ENCODE results near the gene KIAA0586. TPM values are rescaled to one million over a fixed set of nuclear protein-coding genes. Genes with fewer than 3 reads are reported as not detected.

KIAA0586 gene
- total RNA-seq, 1 experiment from 2014 or later: 20.9 TPM

DNA sequence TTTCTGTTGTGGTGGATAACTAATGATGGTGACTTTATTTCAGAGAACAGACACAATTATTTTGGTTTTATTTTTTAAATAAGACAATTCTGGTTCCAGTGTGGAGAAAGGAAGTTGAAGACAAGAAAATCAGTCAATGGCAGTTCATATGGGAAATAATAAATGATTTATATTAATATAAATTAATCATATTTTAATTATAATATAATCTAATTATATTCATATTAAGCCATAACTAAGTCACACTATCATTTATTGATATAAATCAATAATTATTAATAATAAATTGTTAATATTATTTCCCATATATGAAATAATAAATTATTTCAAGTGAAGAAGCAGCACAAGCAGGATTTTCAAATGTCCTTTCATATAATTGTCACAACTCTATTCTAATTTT is 29.0 kb upstream of the KIAA0586 start:
- TF ChIP-seq, protein P1, sequence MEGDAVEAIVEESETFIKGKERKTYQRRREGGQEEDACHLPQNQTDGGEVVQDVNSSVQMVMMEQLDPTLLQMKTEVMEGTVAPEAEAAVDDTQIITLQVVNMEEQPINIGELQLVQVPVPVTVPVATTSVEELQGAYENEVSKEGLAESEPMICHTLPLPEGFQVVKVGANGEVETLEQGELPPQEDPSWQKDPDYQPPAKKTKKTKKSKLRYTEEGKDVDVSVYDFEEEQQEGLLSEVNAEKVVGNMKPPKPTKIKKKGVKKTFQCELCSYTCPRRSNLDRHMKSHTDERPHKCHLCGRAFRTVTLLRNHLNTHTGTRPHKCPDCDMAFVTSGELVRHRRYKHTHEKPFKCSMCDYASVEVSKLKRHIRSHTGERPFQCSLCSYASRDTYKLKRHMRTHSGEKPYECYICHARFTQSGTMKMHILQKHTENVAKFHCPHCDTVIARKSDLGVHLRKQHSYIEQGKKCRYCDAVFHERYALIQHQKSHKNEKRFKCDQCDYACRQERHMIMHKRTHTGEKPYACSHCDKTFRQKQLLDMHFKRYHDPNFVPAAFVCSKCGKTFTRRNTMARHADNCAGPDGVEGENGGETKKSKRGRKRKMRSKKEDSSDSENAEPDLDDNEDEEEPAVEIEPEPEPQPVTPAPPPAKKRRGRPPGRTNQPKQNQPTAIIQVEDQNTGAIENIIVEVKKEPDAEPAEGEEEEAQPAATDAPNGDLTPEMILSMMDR (conservative IDR thresholded peaks at IDR 0.05): no peak
- Histone ChIP-seq H3K23me2 (ENCODE audit: insufficient read length, low read depth, low read length, poor library complexity, severe bottlenecking) (peaks cover 3% of the 10 kb centered on the region), H3T11ph (ENCODE audit: low read length) (no peak overlapping the region), H4K5ac (ENCODE audit: insufficient read length, low read depth, low read length) (no peak overlapping the region), H3K9me3 (ENCODE audit: control insufficient read depth, low read depth, low read length) (no peaks in the 10 kb centered on the region), H4K91ac (ENCODE audit: insufficient read length, low read depth, low read length) (no peak overlapping the region), H2BK20ac (ENCODE audit: low read depth, low read length, poor library complexity, severe bottlenecking) (no peak overlapping the region), H3K14ac (ENCODE audit: insufficient read depth, low read length) (no peak overlapping the region), H3K18ac (ENCODE audit: insufficient read length, low read depth, low read length) (no peak overlapping the region), H3K79me2 (ENCODE audit: insufficient read depth, low read length) (no peaks in the 10 kb centered on the region), H2BK120ac (ENCODE audit: low read depth, low read length, poor library complexity, severe bottlenecking) (no peak overlapping the region), H4K8ac (replicated peaks; ENCODE audit: insufficient read length, low read depth, low read length) (no peak overlapping the region), H3K9ac (ENCODE audit: extremely low read depth, insufficient read length, low read length) (no peak overlapping the region), H3K4ac (ENCODE audit: low read depth, low read length) (no peak overlapping the region), H3K4me1 (ENCODE audit: insufficient read depth, low read length) (peaks cover 2% of the 10 kb centered on the region; the same call in 1 of the 2 replicates), H3K56ac (ENCODE audit: insufficient read length, low read depth, low read length) (no peak overlapping the region), H2BK12ac (ENCODE audit: insufficient read length, low read depth, low read length) (no peak overlapping the region), H2AFZ (ENCODE audit: low read length) (no peak overlapping the region), H3K79me1 (ENCODE audit: insufficient read depth, low read depth, low read length, poor library complexity, severe bottlenecking) (no peaks in the 10 kb centered on the region), H2BK5ac (ENCODE audit: insufficient read length, low read length) (no peak overlapping the region), H2BK15ac (ENCODE audit: low read depth, low read length) (no peak overlapping the region), H3K27ac (ENCODE audit: insufficient read length, low read depth, low read length) (no peak overlapping the region), H2AK5ac (ENCODE audit: insufficient read length, low read length) (no peak overlapping the region), H3K23ac (ENCODE audit: insufficient read length, low read depth, low read length) (no peak overlapping the region), H3K4me2 (ENCODE audit: insufficient read depth, insufficient read length, low read length) (no peak overlapping the region), H3K27me3 (ENCODE audit: insufficient read depth, low read length) (peaks cover 2% of the 10 kb centered on the region; the same call in 1 of the 2 replicates), H4K20me1 (ENCODE audit: control insufficient read depth, insufficient read depth, insufficient read length) (no peaks in the 10 kb centered on the region)
- no peak for DNase-seq
- peaks cover 31 to 36% of the 10 kb centered on the region in 2 experiments for H3K4me1 Mint-ChIP-seq
- H3K27ac Mint-ChIP-seq: no peak overlapping the region
- peaks cover 38% of the 10 kb centered on the region for H3K27me3 Mint-ChIP-seq (ENCODE audit: low read depth)
- no peak overlapping the region for H3K4me3 Mint-ChIP-seq
- H3K36me3 Mint-ChIP-seq (ENCODE audit: insufficient read depth in 1 of 3, low read depth in 3 of 3): no peaks in the 10 kb centered on the region
- no peaks in the 10 kb centered on the region for H3K9me3 Mint-ChIP-seq
